ENCODE results near the gene XRCC4. TPM values are rescaled to one million over a fixed set of nuclear protein-coding genes. Genes with fewer than 3 reads are reported as not detected.
A peak's percentile ranks its signal among the peaks of the same experiment; 100 is the strongest.

XRCC4 gene
- total and polyA plus RNA-seq, 9 of the 15 experiments (the other 6 are each of a cell fraction or from before 2014, with no cell fraction given) = 13.6 to 61.6 (median 22.4) TPM

GRCh38 chr5:83077662-83078261, 415 bp downstream of the XRCC4 start (continued):
- TF ChIP-seq ETS2 (tag; IDR thresholded peaks at IDR 0.05; ENCODE audit: borderline replicate concordance, poor library complexity, severe bottlenecking) (no peak), ELF2 (CRISPR knock-in tag; IDR thresholded peaks at IDR 0.05) (no peak), ESRRA (IDR thresholded peaks at IDR 0.05; ENCODE audit: borderline replicate concordance, low read depth) (no peak; the same call in 1 of the 2 replicates), SMARCA5 (IDR thresholded peaks at IDR 0.05) (no peak), NR2F6 (CRISPR knock-in tag; IDR thresholded peaks at IDR 0.05) (no peak), ZNF75A (CRISPR knock-in tag; IDR thresholded peaks at IDR 0.05) (no peak), FOXA1 (IDR thresholded peaks at IDR 0.05; ENCODE audit: borderline replicate concordance) (no peak), POLR2A (conservative IDR thresholded peaks at IDR 0.05) (no peak), EP300 (IDR thresholded peaks at IDR 0.05; ENCODE audit: low read length) (peak; percentile 21; the same call in 1 of the 2 replicates), ZBED1 (IDR thresholded peaks at IDR 0.05) (no peak), TEAD2 (tag; IDR thresholded peaks at IDR 0.05) (no peak), NCOR1 (IDR thresholded peaks at IDR 0.05) (peak; percentile 20; the same call in 1 of the 2 replicates), KLF16 (IDR thresholded peaks at IDR 0.05) (no peak), ZNF717 (CRISPR knock-in tag; IDR thresholded peaks at IDR 0.05) (no peak), ZNF444 (CRISPR knock-in tag; IDR thresholded peaks at IDR 0.05) (no peak), ZFP36 (IDR thresholded peaks at IDR 0.05; ENCODE audit: low read depth, low read length, partially characterized antibody) (no peak), CREB3L1 (IDR thresholded peaks at IDR 0.05; ENCODE audit: borderline replicate concordance, low read depth) (no peak), DPF2 (IDR thresholded peaks at IDR 0.05) (peak; percentile 56), ARID3B (CRISPR knock-in tag; IDR thresholded peaks at IDR 0.05; ENCODE audit: borderline replicate concordance) (no peak)
- TF ChIP-seq, protein P1, sequence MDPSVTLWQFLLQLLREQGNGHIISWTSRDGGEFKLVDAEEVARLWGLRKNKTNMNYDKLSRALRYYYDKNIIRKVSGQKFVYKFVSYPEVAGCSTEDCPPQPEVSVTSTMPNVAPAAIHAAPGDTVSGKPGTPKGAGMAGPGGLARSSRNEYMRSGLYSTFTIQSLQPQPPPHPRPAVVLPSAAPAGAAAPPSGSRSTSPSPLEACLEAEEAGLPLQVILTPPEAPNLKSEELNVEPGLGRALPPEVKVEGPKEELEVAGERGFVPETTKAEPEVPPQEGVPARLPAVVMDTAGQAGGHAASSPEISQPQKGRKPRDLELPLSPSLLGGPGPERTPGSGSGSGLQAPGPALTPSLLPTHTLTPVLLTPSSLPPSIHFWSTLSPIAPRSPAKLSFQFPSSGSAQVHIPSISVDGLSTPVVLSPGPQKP (CRISPR knock-in tag; IDR thresholded peaks at IDR 0.05) = no peak
- TF ChIP-seq, protein P2, sequence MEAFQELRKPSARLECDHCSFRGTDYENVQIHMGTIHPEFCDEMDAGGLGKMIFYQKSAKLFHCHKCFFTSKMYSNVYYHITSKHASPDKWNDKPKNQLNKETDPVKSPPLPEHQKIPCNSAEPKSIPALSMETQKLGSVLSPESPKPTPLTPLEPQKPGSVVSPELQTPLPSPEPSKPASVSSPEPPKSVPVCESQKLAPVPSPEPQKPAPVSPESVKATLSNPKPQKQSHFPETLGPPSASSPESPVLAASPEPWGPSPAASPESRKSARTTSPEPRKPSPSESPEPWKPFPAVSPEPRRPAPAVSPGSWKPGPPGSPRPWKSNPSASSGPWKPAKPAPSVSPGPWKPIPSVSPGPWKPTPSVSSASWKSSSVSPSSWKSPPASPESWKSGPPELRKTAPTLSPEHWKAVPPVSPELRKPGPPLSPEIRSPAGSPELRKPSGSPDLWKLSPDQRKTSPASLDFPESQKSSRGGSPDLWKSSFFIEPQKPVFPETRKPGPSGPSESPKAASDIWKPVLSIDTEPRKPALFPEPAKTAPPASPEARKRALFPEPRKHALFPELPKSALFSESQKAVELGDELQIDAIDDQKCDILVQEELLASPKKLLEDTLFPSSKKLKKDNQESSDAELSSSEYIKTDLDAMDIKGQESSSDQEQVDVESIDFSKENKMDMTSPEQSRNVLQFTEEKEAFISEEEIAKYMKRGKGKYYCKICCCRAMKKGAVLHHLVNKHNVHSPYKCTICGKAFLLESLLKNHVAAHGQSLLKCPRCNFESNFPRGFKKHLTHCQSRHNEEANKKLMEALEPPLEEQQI (IDR thresholded peaks at IDR 0.05) = no peak
- TF ChIP-seq, protein P3, sequence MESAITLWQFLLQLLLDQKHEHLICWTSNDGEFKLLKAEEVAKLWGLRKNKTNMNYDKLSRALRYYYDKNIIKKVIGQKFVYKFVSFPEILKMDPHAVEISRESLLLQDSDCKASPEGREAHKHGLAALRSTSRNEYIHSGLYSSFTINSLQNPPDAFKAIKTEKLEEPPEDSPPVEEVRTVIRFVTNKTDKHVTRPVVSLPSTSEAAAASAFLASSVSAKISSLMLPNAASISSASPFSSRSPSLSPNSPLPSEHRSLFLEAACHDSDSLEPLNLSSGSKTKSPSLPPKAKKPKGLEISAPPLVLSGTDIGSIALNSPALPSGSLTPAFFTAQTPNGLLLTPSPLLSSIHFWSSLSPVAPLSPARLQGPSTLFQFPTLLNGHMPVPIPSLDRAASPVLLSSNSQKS (CRISPR knock-in tag; IDR thresholded peaks at IDR 0.05) = no peak
